Liver (tissue), 9 donors: ENCODE results near the gene HNRNPA2B1. TPM values are rescaled to one million over a fixed set of nuclear protein-coding genes. Genes with fewer than 3 reads are reported as not detected.

Experiments used
- DNase-seq: peaks from one replicate; pipeline ENCODE4 v3.0.0-alpha.2; 2017; ENCODE audit warnings: low spot score
- H3K27ac ChIP-seq, 2 donors: one replicate each; pipeline ENCODE4 v1.7.0; 2013; ENCODE audit warnings: inconsistent platforms in 2 of 2, low read length in 2 of 2, control low read depth in 1 of 2, low read depth in 1 of 2, mild to moderate bottlenecking in 1 of 2
- H3K27me3 ChIP-seq, 4 donors: one replicate each; pipeline versions ENCODE4 v1.6.1 to v1.7.0; 2013; ENCODE audit warnings: low read length in 3 of 4, inconsistent platforms in 1 of 4, mild to moderate bottlenecking in 1 of 4, moderate library complexity in 1 of 4; ENCODE audit not compliant: control insufficient read depth in 4 of 4, insufficient read depth in 4 of 4
- H3K36me3 ChIP-seq, 4 donors: one replicate each; pipeline versions ENCODE4 v1.6.1 to v1.7.0; 2013; ENCODE audit warnings: low read length in 3 of 4, mild to moderate bottlenecking in 3 of 4, low read depth in 1 of 4, moderate library complexity in 1 of 4; ENCODE audit not compliant: control insufficient read depth in 4 of 4, insufficient read depth in 3 of 4
- H3K4me1 ChIP-seq, 4 donors: one replicate each; pipeline versions ENCODE4 v1.6.1 to v1.7.0; 2013; ENCODE audit warnings: low read length in 3 of 4, mild to moderate bottlenecking in 3 of 4, moderate library complexity in 1 of 4; ENCODE audit not compliant: control insufficient read depth in 4 of 4, insufficient read depth in 4 of 4
- H3K4me3 ChIP-seq, 3 donors: one replicate each; pipeline versions ENCODE4 v1.6.1 to v1.7.0; 2013; ENCODE audit warnings: low read length in 3 of 3, control low read depth in 1 of 3, low read depth in 1 of 3, mild to moderate bottlenecking in 1 of 3
- H3K9ac ChIP-seq, 2 donors: one replicate each; pipeline ENCODE4 v1.7.0; 2013; ENCODE audit warnings: low read length in 2 of 2, mild to moderate bottlenecking in 2 of 2, moderate library complexity in 2 of 2, control low read depth in 1 of 2, low read depth in 1 of 2
- H3K9me3 ChIP-seq, 4 donors: one replicate each; pipeline versions ENCODE4 v1.6.1 to v1.7.0; 2013; ENCODE audit warnings: low read length in 3 of 4; ENCODE audit not compliant: control insufficient read depth in 4 of 4
- EGR1 ChIP-seq, 2 donors: IDR thresholded peaks; 2 replicates each; pipeline ENCODE4 v1.6.1; 2016 to 2018; ENCODE audit warnings: antibody characterized with exemption in 2 of 2, low read depth in 2 of 2
- FOXA1 ChIP-seq: IDR thresholded peaks from 2 replicates; pipeline ENCODE4 v1.6.1; 2016; ENCODE audit warnings: antibody characterized with exemption
- FOXA2 ChIP-seq: IDR thresholded peaks from 2 replicates; pipeline ENCODE4 v1.6.1; 2016; ENCODE audit warnings: antibody characterized with exemption
- GABPA ChIP-seq, 2 donors: IDR thresholded peaks in 1 of 2; conservative IDR thresholded peaks in 1 of 2; 2 replicates each; pipeline ENCODE4 v1.6.1; 2016; ENCODE audit warnings: antibody characterized with exemption in 2 of 2, mild to moderate bottlenecking in 1 of 2, moderate library complexity in 1 of 2
- HNF4A ChIP-seq, 2 donors: conservative IDR thresholded peaks; 2 replicates each; pipeline ENCODE4 v1.6.1; 2016; ENCODE audit warnings: antibody characterized with exemption in 2 of 2, mild to moderate bottlenecking in 2 of 2
- HNF4G ChIP-seq: IDR thresholded peaks from 2 replicates; pipeline ENCODE4 v1.6.1; 2016; ENCODE audit warnings: antibody characterized with exemption
- JUND ChIP-seq, 2 donors: IDR thresholded peaks; 2 replicates each; pipeline ENCODE4 v1.6.1; 2016; ENCODE audit warnings: antibody characterized with exemption in 2 of 2
- RAD21 ChIP-seq, 2 donors: IDR thresholded peaks; 2 replicates each; pipeline ENCODE4 v1.6.1; 2016; ENCODE audit warnings: antibody characterized with exemption in 2 of 2, mild to moderate bottlenecking in 2 of 2
- RXRA ChIP-seq, 2 donors: IDR thresholded peaks; 2 replicates each; pipeline ENCODE4 v1.6.1; 2017 to 2018; ENCODE audit warnings: antibody characterized with exemption in 2 of 2, mild to moderate bottlenecking in 1 of 2
- YY1 ChIP-seq: IDR thresholded peaks from 2 replicates; pipeline ENCODE4 v1.6.1; 2016; ENCODE audit warnings: antibody characterized with exemption, mild to moderate bottlenecking
- WGBS: extraction: QIAGEN DNeasy Blood & Tissue Kit; methylation state at CpG from one replicate; pipeline ENCODE4 v1.1.7; 2013; 5-methylcytosine and 5-hydroxymethylcytosine counted together
- polyA plus RNA-seq, 2 donors: library from polyadenylated mRNA; stranded (reverse) in 1 of 2; unstranded in 1 of 2; fragments of 200-250 nt in 1 of 2; fragments of >200 nt in 1 of 2; fragmentation: Nextera tagmentation in 1 of 2; extraction: Ambion mirVana in 1 of 2; gene quantifications; one replicate each; pipeline versions ENCODE4 v1.2.1 to v1.2.3, GENCODE V29; 2013 to 2015
- total RNA-seq, 2 donors: library from RNA; depleted of rRNA; stranded (reverse); fragments of >200 nt; gene quantifications; one replicate each; pipeline ENCODE4 v1.2.3, GENCODE V29; 2014
- TF ChIP-seq, protein P1 (sequence below): IDR thresholded peaks from 2 replicates; pipeline ENCODE4 v1.6.1; 2016; ENCODE audit warnings: antibody characterized with exemption
- TF ChIP-seq, protein P2 (sequence below): fragments of 150-350 bp; IDR thresholded peaks from 2 replicates; pipeline ENCODE4 v1.5.1; 2017; ENCODE audit warnings: improper control_type of control experiment, low read depth, low read length; ENCODE audit not compliant: missing input control
- TF ChIP-seq, protein P3 (sequence below): IDR thresholded peaks from 2 replicates; pipeline ENCODE4 v1.6.1; 2016; ENCODE audit warnings: antibody characterized with exemption
- donor health status: healthy.
- donor health status: healthy.
- donor health status: healthy.
- donor health status: healthy.
- donor health status: healthy.

The HNRNPA2B1 gene
- total and polyA plus RNA-seq, 4 donors, result 128 to 295 (median 181) TPM

DNA sequence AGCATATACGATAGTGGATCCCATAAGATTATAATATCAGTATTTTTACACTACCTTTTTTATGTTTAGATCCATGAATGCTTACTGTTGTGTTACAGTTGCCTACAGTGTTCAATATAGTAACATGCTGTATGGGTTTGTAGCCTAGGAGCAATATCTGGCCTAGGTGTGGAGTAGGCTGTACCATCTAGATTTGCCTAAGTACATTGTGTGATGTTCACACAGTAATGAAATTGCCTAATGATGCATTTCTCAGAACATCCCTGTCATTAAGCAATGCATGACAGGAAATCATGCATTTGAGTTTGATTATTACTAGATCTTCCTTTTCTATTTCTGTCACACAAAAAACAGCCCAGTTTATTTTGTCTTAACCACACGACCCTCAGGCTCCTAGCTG lies 15.5 kb upstream of the HNRNPA2B1 start:
- H3K9ac ChIP-seq, result no peak overlapping the region
- WGBS, result 74% methylated on average over 2 of the region's 2 CpGs
- DNase-seq, result no peak
- H3K4me1 ChIP-seq, result peaks cover 0 to 9% (median 0%) of the 10 kb centered on the region in 4 donors
- no peaks in the 10 kb centered on the region for H3K27me3 ChIP-seq
- no peak overlapping the region for H3K27ac ChIP-seq
- peaks cover 0 to 16% (median 9%) of the 10 kb centered on the region in 4 donors for H3K36me3 ChIP-seq
- TF ChIP-seq GABPA (IDR thresholded peaks at IDR 0.05 in 1 of 2, conservative IDR thresholded peaks at IDR 0.05 in 1 of 2), result no peak
- no peak for TF ChIP-seq YY1
- TF ChIP-seq, protein P1, sequence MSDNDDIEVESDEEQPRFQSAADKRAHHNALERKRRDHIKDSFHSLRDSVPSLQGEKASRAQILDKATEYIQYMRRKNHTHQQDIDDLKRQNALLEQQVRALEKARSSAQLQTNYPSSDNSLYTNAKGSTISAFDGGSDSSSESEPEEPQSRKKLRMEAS, result peak; percentile 15
- peak in 1 of 2 donors; percentile 25 for TF ChIP-seq RXRA (IDR thresholded peaks at IDR 0.05)
- TF ChIP-seq HNF4A (conservative IDR thresholded peaks at IDR 0.05), result peak in 1 of 2 donors; percentile 16
- no peak overlapping the region for H3K4me3 ChIP-seq
- H3K9me3 ChIP-seq, result no peaks in the 10 kb centered on the region

DNA sequence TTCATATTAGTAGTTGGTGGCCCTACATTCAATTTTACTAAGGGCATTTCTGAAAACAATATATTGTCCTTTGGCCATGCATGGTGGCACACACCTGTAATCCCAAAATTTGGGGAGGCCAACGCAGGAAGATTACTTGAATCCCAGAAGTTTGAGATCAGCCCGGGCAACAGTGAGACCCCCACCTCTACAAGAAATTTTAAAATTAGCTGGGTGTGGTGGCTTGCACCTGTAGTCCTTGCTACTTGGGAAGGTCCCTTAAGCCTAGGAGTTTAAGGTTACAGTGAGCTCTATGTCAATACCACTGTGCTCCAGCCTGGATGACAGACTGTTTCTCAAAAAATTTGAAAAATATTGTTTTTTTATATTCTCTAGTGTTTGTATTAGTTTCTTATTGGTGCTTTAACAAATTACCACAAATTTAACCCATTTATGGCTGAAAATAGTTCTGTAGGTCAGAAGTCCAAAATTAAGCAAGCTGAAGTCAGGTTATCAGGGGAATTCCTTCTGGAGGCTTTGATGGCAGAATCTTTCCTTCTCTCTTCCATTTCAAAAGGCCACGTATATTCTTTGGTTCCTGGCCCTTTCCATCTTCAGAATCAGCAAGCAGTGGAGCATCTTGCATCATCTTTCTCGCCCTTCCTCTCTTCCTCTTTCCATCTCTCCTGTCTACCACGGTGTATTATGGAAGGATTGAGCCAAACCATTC lies 13.4 kb upstream of the HNRNPA2B1 start:
- peaks cover 3 to 37% (median 26%) of the 10 kb centered on the region in 4 donors for H3K36me3 ChIP-seq
- 82% methylated on average over 5 of the region's 5 CpGs for WGBS

DNA sequence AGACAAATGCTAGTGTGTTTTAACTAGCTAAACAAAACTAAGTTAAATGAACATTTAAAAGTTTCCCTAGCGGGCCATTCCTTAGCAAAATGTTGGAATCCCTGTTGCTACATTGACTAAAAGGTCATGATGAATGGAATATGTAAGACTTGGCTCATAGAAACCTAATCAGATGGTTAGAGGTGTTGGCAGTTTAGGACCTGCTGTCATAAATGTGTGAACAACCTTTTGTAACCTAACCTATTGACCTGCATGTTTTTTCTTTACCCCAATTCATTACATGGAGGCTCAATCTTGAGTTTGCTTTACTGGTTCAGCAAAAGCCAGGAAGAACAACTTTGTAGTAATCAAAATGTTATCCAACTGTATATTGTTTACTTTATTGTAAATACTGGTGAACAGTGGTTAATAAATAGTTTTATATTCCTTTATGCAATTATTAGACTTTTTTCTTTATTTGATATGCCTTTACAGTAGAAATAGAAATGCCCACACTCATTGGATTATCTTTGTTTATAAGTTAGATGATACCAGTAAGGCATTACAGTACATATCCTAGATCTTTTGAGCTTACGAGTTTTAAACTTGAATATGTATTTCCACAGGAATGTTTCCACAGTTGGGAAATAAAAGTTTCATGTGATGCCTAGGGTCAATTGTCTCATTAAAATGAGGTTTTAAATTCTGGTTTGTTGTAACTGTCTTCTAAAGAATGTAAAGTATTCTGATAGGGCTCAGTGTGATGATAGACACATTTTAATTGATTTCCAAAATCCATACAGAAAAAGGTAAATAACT lies 12.6 kb upstream of the HNRNPA2B1 start:
- no peak for DNase-seq
- Histone ChIP-seq H3K4me1 (peaks cover 0 to 9% (median 0%) of the 10 kb centered on the region in 4 donors), H3K9me3 (no peaks in the 10 kb centered on the region), H3K27ac (no peak overlapping the region), H3K36me3 (peaks cover 6 to 41% (median 30%) of the 10 kb centered on the region in 4 donors), H3K27me3 (no peaks in the 10 kb centered on the region), H3K4me3 (no peak overlapping the region), H3K9ac (no peak overlapping the region)
- WGBS, result 93% methylated on average over 2 of the region's 2 CpGs
- peak; percentile 15 to 50 for TF ChIP-seq RXRA (IDR thresholded peaks at IDR 0.05)
- peak in 1 of 2 donors; percentile 9 for TF ChIP-seq JUND (IDR thresholded peaks at IDR 0.05)
- TF ChIP-seq, protein P2, sequence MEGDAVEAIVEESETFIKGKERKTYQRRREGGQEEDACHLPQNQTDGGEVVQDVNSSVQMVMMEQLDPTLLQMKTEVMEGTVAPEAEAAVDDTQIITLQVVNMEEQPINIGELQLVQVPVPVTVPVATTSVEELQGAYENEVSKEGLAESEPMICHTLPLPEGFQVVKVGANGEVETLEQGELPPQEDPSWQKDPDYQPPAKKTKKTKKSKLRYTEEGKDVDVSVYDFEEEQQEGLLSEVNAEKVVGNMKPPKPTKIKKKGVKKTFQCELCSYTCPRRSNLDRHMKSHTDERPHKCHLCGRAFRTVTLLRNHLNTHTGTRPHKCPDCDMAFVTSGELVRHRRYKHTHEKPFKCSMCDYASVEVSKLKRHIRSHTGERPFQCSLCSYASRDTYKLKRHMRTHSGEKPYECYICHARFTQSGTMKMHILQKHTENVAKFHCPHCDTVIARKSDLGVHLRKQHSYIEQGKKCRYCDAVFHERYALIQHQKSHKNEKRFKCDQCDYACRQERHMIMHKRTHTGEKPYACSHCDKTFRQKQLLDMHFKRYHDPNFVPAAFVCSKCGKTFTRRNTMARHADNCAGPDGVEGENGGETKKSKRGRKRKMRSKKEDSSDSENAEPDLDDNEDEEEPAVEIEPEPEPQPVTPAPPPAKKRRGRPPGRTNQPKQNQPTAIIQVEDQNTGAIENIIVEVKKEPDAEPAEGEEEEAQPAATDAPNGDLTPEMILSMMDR, result no peak
- no peak for TF ChIP-seq EGR1 (IDR thresholded peaks at IDR 0.05; ENCODE audit: low read depth in 2 of 2)

More for the DNA sequence above, 13.4 kb upstream of the HNRNPA2B1 start:
- no peaks in the 10 kb centered on the region for H3K9me3 ChIP-seq
- H3K9ac ChIP-seq, result no peak overlapping the region
- TF ChIP-seq JUND (IDR thresholded peaks at IDR 0.05) (no peak), RXRA (IDR thresholded peaks at IDR 0.05) (no peak), HNF4A (conservative IDR thresholded peaks at IDR 0.05) (no peak), HNF4G (no peak), YY1 (no peak), RAD21 (IDR thresholded peaks at IDR 0.05) (no peak), FOXA2 (no peak), GABPA (IDR thresholded peaks at IDR 0.05 in 1 of 2, conservative IDR thresholded peaks at IDR 0.05 in 1 of 2) (no peak), FOXA1 (no peak)
- TF ChIP-seq, protein P3, sequence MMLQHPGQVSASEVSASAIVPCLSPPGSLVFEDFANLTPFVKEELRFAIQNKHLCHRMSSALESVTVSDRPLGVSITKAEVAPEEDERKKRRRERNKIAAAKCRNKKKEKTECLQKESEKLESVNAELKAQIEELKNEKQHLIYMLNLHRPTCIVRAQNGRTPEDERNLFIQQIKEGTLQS, result no peak
- TF ChIP-seq, protein P2, result no peak
- TF ChIP-seq, protein P1, result no peak
- no peak for DNase-seq
- no peaks in the 10 kb centered on the region for H3K27me3 ChIP-seq
- no peak overlapping the region for H3K4me3 ChIP-seq
- peaks cover 0 to 9% (median 0%) of the 10 kb centered on the region in 4 donors for H3K4me1 ChIP-seq
- no peak overlapping the region for H3K27ac ChIP-seq
